H1 (cell line): ENCODE results near the gene CCNG1. TPM values are rescaled to one million over a fixed set of nuclear protein-coding genes. Genes with fewer than 3 reads are reported as not detected.
A peak's percentile ranks its signal among the peaks of the same experiment; 100 is the strongest.

ENCODE experiments used
- CTCF ChIA-PET: fragments of 300-600 bp; sonication (Branson Sonifier 250); formaldehyde crosslinking; loops from one replicate; lab custom pipeline; 2021; ENCODE audit not compliant: partially characterized antibody; lab: Charles Lee
- POLR2A ChIA-PET: fragments of 300-600 bp; sonication (Branson Sonifier 250); formaldehyde crosslinking; loops from one replicate; lab custom pipeline; 2021; ENCODE audit warnings: inconsistent platforms; ENCODE audit not compliant: partially characterized antibody; lab: Charles Lee
- DNase-seq, 2 experiments: peaks; one replicate each; pipeline versions ENCODE4 v3.0.0 to v3.0.0-alpha.2; 2010 to 2022; ENCODE audit warnings: low spot score in 2 of 2, low read depth in 1 of 2, mixed read lengths in 1 of 2
- FAIRE-seq: peaks from 2 replicates; lab custom pipeline; 2011; peaks lifted over from hg19 to GRCh38; lab: Jason Lieb, UNC
- H2AFZ ChIP-seq: 2 replicates; pipeline ENCODE4 v1.8.1; 2012; ENCODE audit warnings: low read length, inconsistent platforms
- H2AK5ac ChIP-seq: 2 replicates; pipeline ENCODE4 v1.6.1; 2013; ENCODE audit warnings: low read depth, low read length
- H2BK120ac ChIP-seq: replicated peaks from 2 replicates; pipeline ENCODE3; 2013; ENCODE audit warnings: low read depth, low read length, inconsistent platforms
- H2BK12ac ChIP-seq: 2 replicates; pipeline ENCODE4 v1.6.1; 2013; ENCODE audit warnings: low read depth, low read length
- H2BK15ac ChIP-seq: 2 replicates; pipeline ENCODE4 v1.6.1; 2013; ENCODE audit warnings: low read length
- H2BK20ac ChIP-seq: 2 replicates; pipeline ENCODE4 v1.6.1; 2013; ENCODE audit warnings: low read length
- H2BK5ac ChIP-seq: 2 replicates; pipeline ENCODE4 v1.6.1; 2013; ENCODE audit warnings: low read depth, low read length
- H3K14ac ChIP-seq: 2 replicates; pipeline ENCODE4 v1.6.1; 2013; ENCODE audit warnings: inconsistent platforms; ENCODE audit not compliant: insufficient read length
- H3K18ac ChIP-seq: 2 replicates; pipeline ENCODE4 v1.6.1; 2013; ENCODE audit warnings: low read length; ENCODE audit errors: extremely low read depth
- H3K23ac ChIP-seq: 2 replicates; pipeline ENCODE4 v1.6.1; 2013; ENCODE audit warnings: inconsistent platforms; ENCODE audit not compliant: insufficient read length
- H3K23me2 ChIP-seq: 2 replicates; pipeline ENCODE4 v1.6.1; 2013; ENCODE audit warnings: low read depth, low read length
- H3K27ac ChIP-seq: 2 replicates; pipeline ENCODE4 v1.6.1; 2011; ENCODE audit warnings: low read depth, low read length, inconsistent platforms
- H3K27me3 ChIP-seq, 4 experiments: replicated peaks in 1 of 4; 1 replicate in 1 of 4; 2 replicates in 3 of 4; pipeline versions ENCODE4 v1.6.1 to v1.8.1; 2011 to 2013; ENCODE audit warnings: low read length in 3 of 4, mild to moderate bottlenecking in 3 of 4, inconsistent platforms in 2 of 4, mixed read lengths in 2 of 4, moderate library complexity in 1 of 4; ENCODE audit not compliant: control insufficient read depth in 3 of 4, insufficient read depth in 3 of 4; ENCODE audit errors: extremely low read depth in 1 of 4
- H3K36me3 ChIP-seq, 4 experiments: 2 replicates each; pipeline versions ENCODE4 v1.6.1 to v1.8.1; 2011 to 2013; ENCODE audit warnings: mild to moderate bottlenecking in 4 of 4, low read length in 3 of 4, moderate library complexity in 2 of 4, control low read depth in 1 of 4, inconsistent platforms in 1 of 4; ENCODE audit not compliant: insufficient read depth in 4 of 4, control insufficient read depth in 2 of 4
- H3K4ac ChIP-seq: replicated peaks from 2 replicates; pipeline ENCODE3; 2013; ENCODE audit warnings: low read length, low read depth, mixed read lengths, inconsistent platforms; ENCODE audit not compliant: insufficient read length
- H3K4me1 ChIP-seq, 4 experiments: replicated peaks in 1 of 4; 1 replicate in 1 of 4; 2 replicates in 3 of 4; pipeline versions ENCODE4 v1.6.1 to v1.8.1; 2011 to 2013; ENCODE audit warnings: low read length in 3 of 4, inconsistent platforms in 2 of 4, mixed read lengths in 1 of 4; ENCODE audit not compliant: insufficient read depth in 4 of 4, control insufficient read depth in 3 of 4
- H3K4me2 ChIP-seq, 2 experiments: 2 replicates each; pipeline versions ENCODE4 v1.6.1 to v1.8.1; 2011 to 2013; ENCODE audit warnings: low read depth in 2 of 2, low read length in 2 of 2, control low read depth in 1 of 2, inconsistent platforms in 1 of 2, mild to moderate bottlenecking in 1 of 2; ENCODE audit not compliant: insufficient read depth in 1 of 2
- H3K4me3 ChIP-seq, 4 experiments: fragments of 200-600, 300-600 bp in 1 of 4; sonication (generic), shearing (Covaris generic), sonication (Bioruptor Twin) in 1 of 4; 2 replicates each; pipeline versions ENCODE4 v1.5.1 to v1.8.1; 2011 to 2016; ENCODE audit warnings: low read length in 4 of 4, low read depth in 3 of 4, control low read depth in 2 of 4, inconsistent platforms in 2 of 4, mild to moderate bottlenecking in 2 of 4, mixed read lengths in 1 of 4, moderate library complexity in 1 of 4; ENCODE audit not compliant: insufficient read depth in 2 of 4; ENCODE audit errors: extremely low read depth in 1 of 4
- H3K56ac ChIP-seq: replicated peaks from 2 replicates; pipeline ENCODE3; 2013; ENCODE audit warnings: low read depth, mild to moderate bottlenecking, mixed read lengths, low read length, inconsistent platforms; ENCODE audit not compliant: insufficient read length
- H3K79me1 ChIP-seq: 2 replicates; pipeline ENCODE4 v1.6.1; 2013; ENCODE audit warnings: low read depth, low read length, control low read depth
- H3K79me2 ChIP-seq, 2 experiments: 2 replicates each; pipeline versions ENCODE4 v1.6.1 to v1.8.1; 2012 to 2013; ENCODE audit warnings: low read length in 2 of 2, mild to moderate bottlenecking in 2 of 2, inconsistent platforms in 1 of 2; ENCODE audit not compliant: insufficient read depth in 2 of 2, control insufficient read depth in 1 of 2
- H3K9ac ChIP-seq, 4 experiments: replicated peaks in 1 of 4; 1 replicate in 1 of 4; 2 replicates in 3 of 4; pipeline versions ENCODE4 v1.6.1 to v1.8.1; 2011 to 2013; ENCODE audit warnings: low read depth in 3 of 4, low read length in 3 of 4, control low read depth in 2 of 4, mild to moderate bottlenecking in 2 of 4, moderate library complexity in 2 of 4, inconsistent platforms in 1 of 4; ENCODE audit errors: extremely low read depth in 1 of 4
- H3K9me3 ChIP-seq, 2 experiments: 2 replicates each; pipeline versions ENCODE4 v1.6.1 to v1.8.1; 2012 to 2013; ENCODE audit warnings: mild to moderate bottlenecking in 2 of 2, moderate library complexity in 2 of 2, control low read depth in 1 of 2, inconsistent platforms in 1 of 2, low read depth in 1 of 2, low read length in 1 of 2, mixed read lengths in 1 of 2; ENCODE audit not compliant: insufficient read depth in 2 of 2
- H4K20me1 ChIP-seq, 2 experiments: replicated peaks in 1 of 2; 2 replicates each; pipeline versions ENCODE3 to v1.8.1; 2011 to 2013; ENCODE audit warnings: inconsistent platforms in 2 of 2, low read length in 2 of 2, mild to moderate bottlenecking in 1 of 2; ENCODE audit not compliant: insufficient read depth in 2 of 2, control insufficient read depth in 1 of 2
- H4K5ac ChIP-seq: 2 replicates; pipeline ENCODE4 v1.6.1; 2013; ENCODE audit warnings: low read length, low read depth, mixed read lengths, inconsistent platforms; ENCODE audit not compliant: insufficient read length
- H4K8ac ChIP-seq: 2 replicates; pipeline ENCODE4 v1.8.0; 2013; ENCODE audit warnings: mild to moderate bottlenecking, moderate library complexity, low read length, inconsistent platforms; ENCODE audit not compliant: insufficient read depth; ENCODE audit errors: extremely low read depth
- H4K91ac ChIP-seq: replicated peaks from 2 replicates; pipeline ENCODE3; 2013; ENCODE audit warnings: low read length, mixed read lengths, inconsistent platforms; ENCODE audit not compliant: insufficient read length
- KDM4A ChIP-seq: IDR thresholded peaks from one replicate; pipeline ENCODE4 v1.7.1; 2012; ENCODE audit warnings: low read depth, mild to moderate bottlenecking, moderate library complexity, low read length, inconsistent platforms; ENCODE audit not compliant: severe bottlenecking
- NRF1 ChIP-seq: IDR thresholded peaks from 2 replicates; pipeline ENCODE4 v1.6.1; 2011; ENCODE audit warnings: mild to moderate bottlenecking, low read depth, low read length, improper control_type of control experiment
- POLR2A ChIP-seq, 2 experiments: IDR thresholded peaks; 1 replicate in 1 of 2; 2 replicates in 1 of 2; pipeline ENCODE4 v1.6.1; 2011; ENCODE audit warnings: low read depth in 2 of 2, low read length in 2 of 2, mild to moderate bottlenecking in 2 of 2; ENCODE audit errors: control extremely low read depth in 1 of 2
- POLR2AphosphoS5 ChIP-seq: IDR thresholded peaks from 2 replicates; pipeline ENCODE4 v1.6.1; 2011; ENCODE audit warnings: low read depth, low read length
- WGBS, 2 experiments: shearing (Covaris generic) in 1 of 2; methylation state at CpG; one replicate each; pipeline versions ENCODE4 v1.1.6 to v1.1.7; 2013 to 2015; ENCODE audit warnings: low lambda C conversion rate in 2 of 2, mixed read lengths in 2 of 2, inconsistent platforms in 1 of 2, low coverage in 1 of 2, missing lambda C conversion rate in 1 of 2; ENCODE audit not compliant: insufficient replicate concordance in 2 of 2, insufficient coverage in 1 of 2, insufficient read length in 1 of 2; ENCODE audit errors: extremely low coverage in 1 of 2, missing lambda C conversion rate in 1 of 2; 5-methylcytosine and 5-hydroxymethylcytosine counted together
- polyA plus RNA-seq, 7 experiments: library from polyadenylated mRNA; depleted of rRNA in 3 of 7; stranded (reverse) in 5 of 7; unstranded in 2 of 7; fragments of >200 nt in 5 of 7; fragments of 200-250 nt in 2 of 7; gene quantifications; 1 replicate in 5 of 7; 2 replicates in 1 of 7; 4 replicates in 1 of 7; pipeline versions ENCODE4 v1.2.1 to v1.2.3, GENCODE V29; 2011 to 2013; ENCODE audit warnings: missing spikeins in 2 of 7, mixed read lengths in 2 of 7
- total RNA-seq: library from RNA; stranded (reverse); fragmentation: NEBNext Ultra II Directional; extraction: Animal tissue kit (Norgen Biotek cat#: 25700); gene quantifications from 2 replicates; pipeline ENCODE4 v1.2.1, GENCODE V29; 2021

The CCNG1 gene
- total and polyA plus RNA-seq, 2 of the 8 experiments (the other 6 are each of a cell fraction or from before 2014, with no cell fraction given), result 165 to 369 TPM

- no peak overlapping the region for H2BK20ac ChIP-seq
- 94% methylated on average over 1 of the region's 1 CpG; no CpG with 5 or more reads in 1 of the 2 experiments for WGBS, 2 experiments
- no peaks in the 10 kb centered on the region for H3K9me3 ChIP-seq
- no peak for DNase-seq
- H3K56ac ChIP-seq, result no peak overlapping the region
- H2BK15ac ChIP-seq, result no peak overlapping the region
- H3K27ac ChIP-seq, result no peak overlapping the region
- TF ChIP-seq KDM4A (no peak), POLR2A (IDR thresholded peaks at IDR 0.05; ENCODE audit: control extremely low read depth in 1 of 2, low read depth in 2 of 2, low read length in 2 of 2) (peak in 1 of 2 experiments; percentile 53; a peak in 2 of 3 replicates), NRF1 (no peak), POLR2AphosphoS5 (peak; percentile 52; the same call in 1 of the 2 replicates)
- ChIA-PET CTCF (no interaction called here), POLR2A (interaction anchor here (9.0 kb wide), 1 partner anchor 14 kb away, joined by 189 read pairs; the partner anchor contains the start of genes HMMR and NUDCD2)
- H2AFZ ChIP-seq, result no peak overlapping the region
- no peak overlapping the region for H3K4me2 ChIP-seq
- peaks cover 6 to 30% of the 10 kb centered on the region in 2 experiments; a peak in 3 of 4 replicates for H3K79me2 ChIP-seq
- no peak overlapping the region for H3K9ac ChIP-seq
- H4K5ac ChIP-seq, result no peak overlapping the region
- H2BK12ac ChIP-seq, result no peak overlapping the region
- H3K4ac ChIP-seq, result no peak overlapping the region
- H3K4me1 ChIP-seq, result peaks cover 0 to 1% (median 0%) of the 10 kb centered on the region in 4 experiments; a peak in 2 of 7 replicates
- no peaks in the 10 kb centered on the region for H3K79me1 ChIP-seq
- no peaks in the 10 kb centered on the region for H3K27me3 ChIP-seq
- H2BK5ac ChIP-seq, result no peak overlapping the region
- H3K4me3 ChIP-seq, result no peak overlapping the region
- no peak overlapping the region for H4K8ac ChIP-seq
- H2BK120ac ChIP-seq, result no peak overlapping the region
- peaks cover 12 to 99% (median 65%) of the 10 kb centered on the region in 4 experiments for H3K36me3 ChIP-seq
- no peak overlapping the region for H4K91ac ChIP-seq
- no peak overlapping the region for H3K14ac ChIP-seq
- FAIRE-seq, result no peak
- H3K23ac ChIP-seq, result no peak overlapping the region
- H3K18ac ChIP-seq, result no peak overlapping the region
- H2AK5ac ChIP-seq, result no peak overlapping the region
- peaks cover 3 to 8% of the 10 kb centered on the region in 2 experiments for H4K20me1 ChIP-seq
- no peaks in the 10 kb centered on the region for H3K23me2 ChIP-seq
Measured at GRCh38 chr5:163444526-163444925, 7.1 kb downstream of the CCNG1 start.
